GM20000 (cell line): ENCODE data around the gene ANKRD66.
"Not testable (repeated sequence)": the region's sequence is repeated elsewhere in the genome, so short reads cannot be mapped to it uniquely, and the experiment has no call there.

Experiments used
- DNase-seq: peaks from one replicate; pipeline ENCODE4 v3.0.0; 2012; ENCODE audit warnings: low spot score
- CTCF ChIP-seq: IDR thresholded peaks from 2 replicates; pipeline ENCODE4 v1.5.1; 2012; ENCODE audit warnings: mild to moderate bottlenecking, control low read depth; ENCODE audit errors: extremely low read depth, missing control alignments

The ANKRD66 gene

GRCh38 chr6:46751658-46752057 is 4.9 kb downstream of the ANKRD66 start:
- no peak for DNase-seq
- no peak for TF ChIP-seq CTCF

- no peak for DNase-seq
- TF ChIP-seq CTCF: no peak
Measured at GRCh38 chr6:46755865-46756264, 9.1 kb downstream of the ANKRD66 start.

GRCh38 chr6:46756469-46757213 is 9.9 kb downstream of the ANKRD66 start:
- DNase-seq: no peak
- no peak for TF ChIP-seq CTCF

- no peak for TF ChIP-seq CTCF
- no peak for DNase-seq
Measured at GRCh38 chr6:46757214-46757596, 10.5 kb downstream of the ANKRD66 start.

GRCh38 chr6:46758960-46759753 is 12.4 kb downstream of the ANKRD66 start:
- no peak for TF ChIP-seq CTCF
- DNase-seq: no peak

GRCh38 chr6:46760925-46761324 is 14.2 kb downstream of the ANKRD66 start:
- DNase-seq: no peak
- no peak for TF ChIP-seq CTCF

- TF ChIP-seq CTCF: no peak
- DNase-seq: no peak
Measured at GRCh38 chr6:46763466-46763865, 16.7 kb downstream of the ANKRD66 start.

GRCh38 chr6:46764280-46764679 is 17.5 kb downstream of the ANKRD66 start:
- not testable (repeated sequence) for DNase-seq
